KMS-11 (cell line): ENCODE measurements around the gene CASK.

Source experiments
- H2AFZ ChIP-seq: fragments of 200-600 bp; sonication (generic); 2 replicates; pipeline ENCODE4 v1.6.1; 2016; ENCODE audit warnings: antibody characterized with exemption, mixed run types, low read depth
- H3K27ac ChIP-seq: fragments of 200-600 bp; sonication (generic); 2 replicates; pipeline ENCODE4 v1.6.1; 2016; ENCODE audit warnings: mild to moderate bottlenecking, mixed run types
- H3K27me3 ChIP-seq: fragments of 200-600 bp; sonication (generic); 2 replicates; pipeline ENCODE4 v1.6.1; 2017; ENCODE audit warnings: mild to moderate bottlenecking, low read depth, mixed run types, moderate library complexity; ENCODE audit not compliant: insufficient read depth
- H3K36me3 ChIP-seq: fragments of 200-600 bp; sonication (generic); 2 replicates; pipeline ENCODE4 v1.6.1; 2017; ENCODE audit warnings: mild to moderate bottlenecking, mixed run types; ENCODE audit not compliant: insufficient read depth
- H3K4me1 ChIP-seq: fragments of 200-600 bp; sonication (generic); 2 replicates; pipeline ENCODE4 v1.6.1; 2016; ENCODE audit warnings: mild to moderate bottlenecking, low read depth, mixed run types; ENCODE audit not compliant: poor library complexity, severe bottlenecking
- H3K4me2 ChIP-seq: fragments of 200-600 bp; sonication (generic); 2 replicates; pipeline ENCODE4 v1.7.0; 2016; ENCODE audit warnings: mild to moderate bottlenecking, mixed run types
- H3K4me3 ChIP-seq: fragments of 200-600 bp; sonication (generic); IDR thresholded peaks from 2 replicates; pipeline ENCODE4 v1.6.1; 2017; ENCODE audit warnings: low read depth, low read length, mixed read lengths; ENCODE audit not compliant: insufficient read depth
- H3K79me2 ChIP-seq: fragments of 200-600 bp; sonication (generic); 2 replicates; pipeline ENCODE4 v1.6.1; 2016; ENCODE audit warnings: low read depth, mixed run types; ENCODE audit not compliant: insufficient read depth
- H3K9ac ChIP-seq: fragments of 200-600 bp; sonication (generic); 2 replicates; pipeline ENCODE4 v1.6.1; 2016; ENCODE audit warnings: mild to moderate bottlenecking, mixed run types
- H4K20me1 ChIP-seq: fragments of 200-600 bp; sonication (generic); 2 replicates; pipeline ENCODE4 v1.6.1; 2016; ENCODE audit warnings: mild to moderate bottlenecking, mixed run types; ENCODE audit not compliant: insufficient read depth
- CTCF ChIP-seq: fragments of 200-600 bp; sonication (generic); conservative IDR thresholded peaks from 2 replicates; pipeline ENCODE4 v1.6.1; 2017; ENCODE audit warnings: low read depth, mild to moderate bottlenecking, antibody characterized with exemption, low read length, moderate library complexity, mixed read lengths

CASK gene

GRCh38 chrX:41912923-41913322 is 10.4 kb downstream of the CASK start:
- no peaks in the 10 kb centered on the region for H3K36me3 ChIP-seq
- no peak overlapping the region for H3K4me2 ChIP-seq
- no peak overlapping the region for H2AFZ ChIP-seq
- H3K79me2 ChIP-seq = peaks cover 47% of the 10 kb centered on the region
- H3K4me3 ChIP-seq = no peak overlapping the region
- no peak for TF ChIP-seq CTCF
- no peak overlapping the region for H3K27ac ChIP-seq
- H4K20me1 ChIP-seq = no peaks in the 10 kb centered on the region
- peaks cover 11% of the 10 kb centered on the region for H3K4me1 ChIP-seq
- H3K9ac ChIP-seq = no peak overlapping the region
- H3K27me3 ChIP-seq = no peaks in the 10 kb centered on the region

GRCh38 chrX:41909068-41909467 is 14.3 kb downstream of the CASK start:
- H3K4me1 ChIP-seq = peaks cover 17% of the 10 kb centered on the region
- no peak overlapping the region for H3K9ac ChIP-seq
- H3K4me3 ChIP-seq = no peak overlapping the region
- H3K79me2 ChIP-seq = peaks cover 23% of the 10 kb centered on the region; the same call in 1 of the 2 replicates
- H4K20me1 ChIP-seq = no peaks in the 10 kb centered on the region
- no peak overlapping the region for H3K27ac ChIP-seq
- H3K27me3 ChIP-seq = no peaks in the 10 kb centered on the region
- no peaks in the 10 kb centered on the region for H3K36me3 ChIP-seq
- H3K4me2 ChIP-seq = no peak overlapping the region
- TF ChIP-seq CTCF = no peak
- no peak overlapping the region for H2AFZ ChIP-seq

GRCh38 chrX:41906515-41907187 is 16.7 kb downstream of the CASK start:
- H3K27me3 ChIP-seq = no peaks in the 10 kb centered on the region
- no peak overlapping the region for H2AFZ ChIP-seq
- H4K20me1 ChIP-seq = no peaks in the 10 kb centered on the region
- peaks cover 17% of the 10 kb centered on the region for H3K4me1 ChIP-seq
- H3K4me2 ChIP-seq = no peak overlapping the region
- no peak overlapping the region for H3K27ac ChIP-seq
- no peaks in the 10 kb centered on the region for H3K36me3 ChIP-seq
- H3K9ac ChIP-seq = no peak overlapping the region
- no peak overlapping the region for H3K4me3 ChIP-seq
- no peak for TF ChIP-seq CTCF
- peaks cover 12% of the 10 kb centered on the region; the same call in 1 of the 2 replicates for H3K79me2 ChIP-seq

- Histone ChIP-seq H3K9ac (no peak overlapping the region), H2AFZ (no peak overlapping the region), H3K27me3 (no peaks in the 10 kb centered on the region), H3K36me3 (no peaks in the 10 kb centered on the region), H3K4me3 (no peak overlapping the region), H4K20me1 (no peaks in the 10 kb centered on the region), H3K79me2 (peaks cover 12% of the 10 kb centered on the region; the same call in 1 of the 2 replicates), H3K27ac (no peak overlapping the region), H3K4me1 (peaks cover 7% of the 10 kb centered on the region), H3K4me2 (no peak overlapping the region)
- no peak for TF ChIP-seq CTCF
These were observed 19.8 kb downstream of the CASK start for GRCh38 chrX:41903544-41903943.
